ENCODE data around the gene MBOAT2.

Gene MBOAT2

DNA sequence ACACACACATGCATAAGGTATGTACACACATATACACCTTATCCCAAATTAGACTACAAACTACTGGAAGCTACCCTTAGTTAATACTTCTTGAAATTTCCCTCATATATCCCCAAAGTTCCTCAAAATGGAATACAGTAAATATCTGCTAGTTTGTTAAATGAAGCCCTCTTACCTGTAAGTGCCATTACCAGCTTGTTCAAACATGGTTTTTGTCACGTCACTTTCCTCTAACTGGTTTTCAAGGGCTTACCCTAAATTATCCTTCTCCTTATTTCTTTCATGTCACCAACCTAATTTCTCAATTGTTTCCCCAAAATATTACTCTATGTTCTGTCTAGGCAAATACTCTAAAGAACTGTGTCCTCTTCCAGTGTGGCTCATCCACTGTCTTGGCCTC, 141.7 kb downstream of the MBOAT2 start:
- DNase-seq (ENCODE audit: low read depth in 2 of 2, low spot score in 1 of 2): no peak

GRCh38 chr2:8860239-8860638, 143.2 kb downstream of the MBOAT2 start:
- DNase-seq (ENCODE audit: low read depth in 2 of 2, low spot score in 1 of 2): no peak

DNA sequence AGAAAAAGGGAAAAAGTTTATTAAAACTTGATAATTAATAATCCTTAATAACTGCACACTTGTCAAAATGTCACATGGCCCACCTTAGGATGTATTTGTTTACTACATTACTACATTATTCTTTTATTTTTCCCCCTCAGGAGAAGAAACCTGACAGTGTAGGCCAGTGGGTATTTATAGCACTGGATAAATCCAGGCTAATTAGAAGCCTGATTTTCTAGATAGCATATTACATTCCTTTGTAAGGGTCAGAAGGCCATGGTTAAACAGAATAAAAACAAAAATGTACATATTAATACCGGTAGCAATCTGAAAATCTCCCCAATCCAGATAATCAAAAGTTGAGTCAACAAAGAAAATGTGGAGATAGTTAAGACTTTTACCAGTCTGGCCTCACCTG, 144.6 kb downstream of the MBOAT2 start:
- DNase-seq (ENCODE audit: low read depth in 2 of 2, low spot score in 1 of 2): no peak

GRCh38 chr2:8858264-8858663, 145.2 kb downstream of the MBOAT2 start:
- DNase-seq (ENCODE audit: low read depth in 2 of 2, low spot score in 1 of 2): no peak

GRCh38 chr2:8857709-8858108, 145.8 kb downstream of the MBOAT2 start:
- DNase-seq (ENCODE audit: low read depth in 2 of 2, low spot score in 1 of 2): no peak

DNA sequence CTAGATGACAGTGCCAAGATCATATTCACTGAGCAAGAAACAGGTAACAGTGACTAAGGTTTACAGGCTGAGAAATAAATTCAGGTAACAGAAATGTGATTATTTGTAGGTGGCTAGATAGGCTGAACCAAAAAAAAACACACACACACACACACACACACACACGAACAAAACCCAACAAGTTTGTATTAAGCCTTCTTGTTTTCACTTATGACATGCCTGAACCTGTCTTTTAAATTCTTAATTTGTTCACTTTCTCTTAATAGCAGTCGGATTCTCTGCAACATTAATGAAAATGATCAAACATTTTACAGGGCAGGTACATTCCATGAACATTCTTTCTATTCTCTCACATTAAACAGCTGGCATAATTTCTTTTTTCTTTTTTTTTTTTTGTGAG, 147.3 kb downstream of the MBOAT2 start:
- no peak for DNase-seq (ENCODE audit: low read depth in 2 of 2, low spot score in 1 of 2)

GRCh38 chr2:8855010-8855409, 148.5 kb downstream of the MBOAT2 start:
- DNase-seq (ENCODE audit: low read depth in 2 of 2, low spot score in 1 of 2): no peak

DNA sequence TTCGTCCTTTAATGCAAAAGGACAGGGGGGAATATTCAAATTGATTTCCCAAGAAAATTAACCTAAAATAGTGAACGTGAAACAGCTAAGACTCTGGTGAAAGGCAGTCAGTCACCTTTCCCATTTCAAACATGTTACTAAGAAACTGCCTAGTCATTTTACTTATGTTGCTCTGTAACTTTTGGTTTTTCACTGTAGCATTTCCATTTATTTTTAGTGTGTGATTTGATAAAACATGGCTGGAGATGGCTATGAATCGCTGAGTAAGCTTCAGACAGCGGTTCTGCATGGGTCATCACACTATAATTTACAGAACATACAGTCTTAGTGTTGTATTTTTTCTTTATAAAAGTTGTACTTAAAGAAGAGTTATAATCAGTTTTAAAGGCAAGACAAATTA, 150.1 kb downstream of the MBOAT2 start:
- DNase-seq (ENCODE audit: low read depth in 2 of 2, low spot score in 1 of 2): no peak

DNA sequence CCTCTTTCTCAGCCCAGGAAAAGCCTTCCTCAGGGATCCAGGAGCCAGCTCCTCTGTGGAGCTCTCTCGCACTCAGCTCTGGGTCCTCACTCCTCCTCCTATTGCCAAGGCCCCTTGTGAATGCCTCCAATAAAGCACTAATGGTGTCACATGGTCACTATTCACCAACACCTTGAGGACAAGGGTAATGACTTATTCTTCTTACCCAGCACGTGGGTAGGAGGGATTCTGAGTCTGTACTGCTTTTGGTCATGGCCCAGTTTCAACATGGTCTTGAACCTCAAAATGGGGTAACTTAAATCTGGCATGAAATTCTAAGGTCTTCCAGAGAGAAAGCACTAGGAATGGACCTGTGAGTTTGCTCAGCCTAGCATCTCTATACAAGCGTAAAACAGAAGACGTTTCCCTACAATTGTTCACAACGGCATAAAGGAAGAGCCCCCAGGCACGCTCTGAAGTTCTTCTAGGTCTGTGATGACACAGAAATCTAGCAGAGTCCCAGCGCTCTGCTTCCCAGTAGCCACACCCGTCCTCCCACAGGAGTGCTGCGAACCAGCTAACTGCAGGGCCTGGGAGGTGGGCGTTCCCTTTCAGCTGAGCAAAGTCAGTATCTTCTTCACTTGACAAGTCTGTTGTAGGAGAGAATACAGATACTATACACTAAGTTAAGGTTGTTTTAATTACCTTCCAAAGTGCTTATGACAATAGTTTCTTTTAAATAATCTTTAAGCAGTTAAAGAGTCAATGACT, 151.5 kb downstream of the MBOAT2 start:
- no peak for DNase-seq (ENCODE audit: low read depth in 2 of 2, low spot score in 1 of 2)

DNA sequence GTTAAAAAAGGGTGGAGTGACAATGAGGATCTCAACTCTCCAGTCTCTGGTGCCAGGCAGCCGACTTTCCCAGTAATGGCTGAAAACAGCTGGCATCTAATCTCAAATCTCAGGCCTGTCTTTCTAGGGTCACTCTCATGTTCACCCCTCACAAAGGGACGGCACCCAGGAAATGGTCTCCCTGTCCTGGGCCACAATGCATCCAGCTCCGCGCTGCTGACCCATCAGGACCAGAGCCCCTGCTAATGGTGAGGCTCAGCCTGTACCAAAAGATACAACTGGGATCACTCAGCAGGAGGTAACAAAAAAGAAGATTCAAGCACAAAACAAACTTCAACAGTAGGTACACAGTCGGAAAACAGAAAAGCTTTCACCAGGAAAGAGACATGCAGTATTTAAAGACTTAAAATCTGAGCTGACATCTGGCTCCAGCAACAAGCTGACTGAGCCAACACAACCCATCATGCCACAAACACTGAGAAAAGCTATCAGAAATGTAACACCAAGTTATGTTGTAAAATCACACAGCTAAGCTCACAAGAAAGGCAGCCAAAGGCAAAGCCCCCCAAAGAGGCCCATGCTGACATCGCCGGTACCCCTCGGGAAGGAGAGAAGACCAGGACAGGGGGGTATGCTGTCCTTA, 152.5 kb downstream of the MBOAT2 start:
- no peak for DNase-seq (ENCODE audit: low read depth in 2 of 2, low spot score in 1 of 2)

DNA sequence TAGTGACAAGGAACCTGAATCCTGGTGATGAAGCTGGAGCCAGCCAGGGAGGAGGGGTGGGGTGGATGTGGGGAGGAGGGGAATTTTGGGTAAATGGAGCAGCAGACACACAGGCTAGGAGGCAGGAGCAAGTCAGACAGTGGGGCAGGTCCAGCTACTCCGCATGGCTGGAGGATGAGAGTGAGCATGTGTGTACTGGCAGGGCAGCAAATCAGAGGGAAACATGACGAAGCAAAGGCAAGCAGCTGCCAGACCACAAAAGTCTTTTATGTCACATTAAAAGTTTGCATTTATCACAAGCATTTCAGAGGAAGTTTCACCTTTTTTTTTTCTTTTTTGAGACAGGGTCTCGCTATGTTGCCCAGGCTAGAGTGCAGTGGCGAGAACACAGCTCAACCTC, 154.2 kb downstream of the MBOAT2 start:
- no peak for DNase-seq (ENCODE audit: low read depth in 2 of 2, low spot score in 1 of 2)

GRCh38 chr2:8848328-8849100, 155.0 kb downstream of the MBOAT2 start:
- DNase-seq (ENCODE audit: low read depth in 2 of 2, low spot score in 1 of 2): no peak

GRCh38 chr2:8847400-8847799, 156.1 kb downstream of the MBOAT2 start:
- DNase-seq (ENCODE audit: low read depth in 2 of 2, low spot score in 1 of 2): no peak

- no peak for DNase-seq (ENCODE audit: low read depth in 2 of 2, low spot score in 1 of 2)
These were observed 161.6 kb downstream of the MBOAT2 start for GRCh38 chr2:8841932-8842331.

- DNase-seq (ENCODE audit: low read depth in 2 of 2, low spot score in 1 of 2): no peak
These were observed 162.9 kb downstream of the MBOAT2 start for GRCh38 chr2:8840475-8841091.

GRCh38 chr2:8839189-8839965, 164.1 kb downstream of the MBOAT2 start:
- DNase-seq (ENCODE audit: low read depth in 2 of 2, low spot score in 1 of 2): no peak

DNA sequence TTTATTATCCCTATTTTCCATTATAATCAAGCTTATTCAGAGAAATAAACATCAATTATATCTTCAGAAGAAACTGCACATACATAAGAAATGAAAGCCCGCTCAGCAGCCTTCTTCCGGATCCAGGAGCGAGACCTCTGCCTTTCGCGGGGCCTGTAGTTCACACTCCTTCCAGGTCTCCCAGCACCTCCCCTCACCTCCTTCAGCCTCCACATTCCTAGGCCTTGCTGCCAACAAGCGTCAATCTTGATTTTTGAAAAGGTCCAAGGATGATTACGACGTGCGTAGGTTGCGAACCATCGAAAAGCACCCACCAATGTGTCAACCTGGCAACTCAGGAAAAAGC, 165.7 kb downstream of the MBOAT2 start:
- no peak for DNase-seq (ENCODE audit: low read depth in 2 of 2, low spot score in 1 of 2)

DNA sequence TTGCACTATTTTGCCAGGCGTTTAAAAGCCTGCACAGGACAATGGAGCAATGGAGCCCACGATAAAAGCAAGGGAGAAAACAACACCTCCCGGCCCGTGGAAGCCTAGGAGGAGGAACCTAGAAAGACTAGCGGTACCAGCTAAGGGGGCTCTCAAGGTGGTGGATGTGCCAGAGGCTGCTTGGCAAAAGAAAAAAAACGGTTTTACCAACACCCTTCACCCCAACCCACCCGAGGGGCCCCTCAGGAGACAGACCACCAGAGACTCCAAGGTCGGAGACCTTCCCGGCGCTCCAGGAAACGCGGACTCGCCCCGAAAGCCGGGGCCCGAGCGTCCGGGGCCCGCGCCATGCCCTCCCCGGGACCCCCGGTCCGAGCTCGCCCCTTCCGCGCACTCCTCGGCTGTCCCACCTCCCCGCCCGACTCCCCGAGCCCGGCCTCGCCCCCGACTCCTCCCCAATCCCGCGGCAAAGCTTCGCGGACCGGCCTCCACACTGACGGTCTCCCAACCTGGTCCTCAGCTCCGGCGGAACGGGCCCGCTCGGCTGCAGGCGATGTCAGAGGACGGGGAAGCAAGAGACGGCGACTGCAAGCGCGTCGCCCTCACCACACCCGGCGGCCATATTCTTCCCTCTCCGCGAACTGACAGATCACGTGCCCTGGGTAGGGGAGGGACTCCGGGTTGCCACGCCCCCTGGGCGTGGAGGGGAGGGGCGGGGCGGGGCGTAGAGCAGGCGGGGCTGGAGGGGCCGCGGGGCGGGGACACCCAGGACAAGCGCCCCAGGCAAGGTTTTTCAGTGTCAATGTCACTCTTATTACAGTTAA, 166.3 kb downstream of the MBOAT2 start, which contains the start of gene KIDINS220:
Gene KIDINS220, minus strand, starts transcription at position 643 of the 824 bp plus-strand sequence. CDS start 10,520 bp downstream, outside the sequence.
- peak; percentile 64 to 76 for DNase-seq (ENCODE audit: low read depth in 2 of 2, low spot score in 1 of 2)

DNA sequence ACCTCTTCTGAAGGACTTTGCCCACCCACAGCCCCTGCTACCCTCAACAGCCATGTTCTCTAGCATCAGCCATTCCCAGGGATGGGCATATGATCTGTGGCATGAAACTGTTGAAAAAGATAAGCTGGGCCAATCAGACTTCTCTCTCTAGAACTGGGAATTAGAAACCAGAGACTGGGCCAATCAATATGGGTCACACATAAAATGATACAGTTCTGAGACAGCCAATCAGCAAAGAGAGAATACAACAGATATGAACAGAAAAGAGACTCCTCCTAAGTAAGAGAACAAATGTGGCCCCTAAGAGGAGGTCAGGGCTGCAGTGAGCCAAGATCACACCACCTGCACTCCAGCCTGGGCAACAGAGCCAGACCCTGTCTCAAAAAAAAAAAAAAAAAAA, 168.2 kb downstream of the MBOAT2 start:
- no peak for DNase-seq (ENCODE audit: low read depth in 2 of 2, low spot score in 1 of 2)

DNA sequence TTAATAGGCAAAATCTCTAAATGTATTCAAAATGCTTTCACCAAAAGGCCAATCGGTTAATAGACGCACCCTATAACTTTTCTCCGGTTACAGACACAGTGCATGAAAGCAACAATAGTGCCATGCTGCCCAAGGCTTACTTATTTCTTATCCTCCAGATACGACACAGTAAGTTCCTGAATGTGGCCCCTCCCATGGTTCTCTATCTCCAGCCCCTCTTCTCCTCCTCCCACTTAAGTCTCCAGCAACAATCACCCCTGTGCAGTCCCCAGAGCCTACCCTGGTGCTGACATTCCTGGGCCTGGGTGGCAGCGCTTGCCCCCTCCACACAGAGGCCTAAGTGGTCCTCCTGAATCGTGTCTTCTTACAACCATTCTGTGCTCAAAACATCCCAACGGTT, 169.6 kb downstream of the MBOAT2 start:
- DNase-seq (ENCODE audit: low read depth in 2 of 2, low spot score in 1 of 2): no peak

All from stimulated activated CD8-positive, alpha-beta memory T cell treated with anti-CD3 and anti-CD28 coated beads, Interleukin-4, amount 100 ng/mL, for 1 hour (primary cell).